MM.1S (cell line): ENCODE measurements around the gene NCAN.

Experiments used
- DNase-seq: peaks from one replicate; pipeline ENCODE4 v3.0.0-alpha.2; 2015
- H2AFZ ChIP-seq: fragments of 300-600 bp; sonication (generic); 2 replicates; pipeline ENCODE4 v1.6.0; 2016; ENCODE audit warnings: antibody characterized with exemption, low read length
- H3F3A ChIP-seq: fragments of 300-600 bp; sonication (generic); 2 replicates; pipeline ENCODE4 v1.6.1; 2016; ENCODE audit warnings: mild to moderate bottlenecking, antibody characterized with exemption, low read length, moderate library complexity, mixed read lengths; ENCODE audit not compliant: insufficient read depth
- H3K27ac ChIP-seq: fragments of 300-600 bp; sonication (generic); 2 replicates; pipeline ENCODE4 v1.5.1; 2016; ENCODE audit warnings: mild to moderate bottlenecking, low read length
- H3K27me3 ChIP-seq: fragments of 300-600 bp; sonication (generic); replicated peaks from 2 replicates; pipeline ENCODE4 v1.6.0; 2016; ENCODE audit warnings: low read length; ENCODE audit not compliant: insufficient read depth
- H3K36me3 ChIP-seq: fragments of 300-600 bp; sonication (generic); replicated peaks from 2 replicates; pipeline ENCODE4 v1.6.1; 2016; ENCODE audit warnings: mild to moderate bottlenecking, low read length, mixed read lengths; ENCODE audit not compliant: insufficient read depth
- H3K4me1 ChIP-seq: fragments of 300-600 bp; sonication (generic); 2 replicates; pipeline ENCODE4 v1.6.1; 2016; ENCODE audit warnings: low read length, mixed read lengths
- H3K4me2 ChIP-seq: fragments of 300-600 bp; sonication (generic); 2 replicates; pipeline ENCODE4 v1.6.0; 2016; ENCODE audit warnings: low read depth, low read length
- H3K4me3 ChIP-seq: fragments of 300-600 bp; sonication (generic); 2 replicates; pipeline ENCODE4 v1.5.1; 2016; ENCODE audit warnings: low read length, mixed read lengths
- H3K79me2 ChIP-seq: fragments of 300-600 bp; sonication (generic); 2 replicates; pipeline ENCODE4 v1.6.1; 2016; ENCODE audit warnings: mixed run types, low read length, mixed read lengths
- H3K9ac ChIP-seq: fragments of 300-600 bp; sonication (generic); 2 replicates; pipeline ENCODE4 v1.6.1; 2016; ENCODE audit warnings: low read length, mixed read lengths
- H3K9me2 ChIP-seq: fragments of 300-600 bp; sonication (generic); replicated peaks from 2 replicates; pipeline ENCODE4 v1.6.1; 2016; ENCODE audit warnings: mild to moderate bottlenecking, low read length, mixed read lengths; ENCODE audit not compliant: insufficient read depth
- H3K9me3 ChIP-seq: fragments of 300-600 bp; sonication (generic); replicated peaks from 2 replicates; pipeline ENCODE4 v1.6.1; 2016; ENCODE audit warnings: mild to moderate bottlenecking, low read length, mixed read lengths; ENCODE audit not compliant: insufficient read depth
- H4K20me1 ChIP-seq: fragments of 300-600 bp; sonication (generic); 2 replicates; pipeline ENCODE4 v1.6.1; 2016; ENCODE audit warnings: mild to moderate bottlenecking, low read length, moderate library complexity, mixed read lengths; ENCODE audit not compliant: insufficient read depth
- CTCF ChIP-seq: fragments of 300-600 bp; sonication (generic); IDR thresholded peaks from 2 replicates; pipeline ENCODE4 v1.5.1; 2016; ENCODE audit warnings: antibody characterized with exemption, low read length, mixed read lengths
- EZH2 ChIP-seq: fragments of 300-600 bp; sonication (generic); optimal IDR thresholded peaks from 2 replicates; pipeline ENCODE3; 2017; ENCODE audit warnings: low read depth, mild to moderate bottlenecking, antibody characterized with exemption, low read length, mixed read lengths
- EZH2phosphoT487 ChIP-seq: fragments of 300-600 bp; sonication (generic); IDR thresholded peaks from 2 replicates; pipeline ENCODE4 v1.6.1; 2018; ENCODE audit warnings: antibody characterized with exemption, low read length

NCAN gene

DNA sequence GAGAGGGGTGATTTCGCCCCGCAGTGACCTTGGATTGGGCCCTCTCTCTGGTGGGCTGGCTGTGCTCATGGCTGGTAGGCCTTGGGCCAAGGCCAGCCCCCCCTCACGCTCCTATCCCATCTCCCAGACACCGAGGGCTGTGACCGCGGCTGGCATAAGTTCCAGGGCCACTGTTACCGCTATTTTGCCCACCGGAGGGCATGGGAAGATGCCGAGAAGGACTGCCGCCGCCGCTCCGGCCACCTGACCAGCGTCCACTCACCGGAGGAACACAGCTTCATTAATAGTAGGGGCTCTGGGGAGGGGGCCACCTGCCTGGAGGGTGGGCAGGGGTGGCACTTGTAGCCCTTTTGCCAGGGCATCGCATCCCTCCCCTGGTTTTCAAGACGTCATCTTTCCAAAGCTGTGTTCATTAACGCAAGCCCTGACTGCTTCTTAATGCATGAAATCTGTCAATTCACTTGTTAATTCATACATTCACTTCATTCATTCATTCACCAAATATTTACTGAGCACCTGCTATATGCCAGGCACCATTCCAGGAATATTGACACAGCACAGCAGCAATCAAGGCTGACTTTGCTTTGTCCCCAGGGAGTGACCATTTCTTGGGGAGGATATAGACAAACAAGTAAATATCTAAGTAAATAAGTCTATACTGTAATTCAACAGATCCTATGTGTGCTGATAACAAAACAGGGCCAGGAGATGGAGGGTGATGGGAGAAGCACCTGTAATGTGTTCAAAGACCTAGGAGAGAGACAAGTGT lies 26.6 kb downstream of the NCAN start:
- DNase-seq = no peak
- H4K20me1 ChIP-seq = no peaks in the 10 kb centered on the region
- H3K4me1 ChIP-seq = no peaks in the 10 kb centered on the region
- H3K79me2 ChIP-seq = no peaks in the 10 kb centered on the region
- no peak overlapping the region for H3K4me2 ChIP-seq
- H3K9ac ChIP-seq = no peak overlapping the region
- H3K9me3 ChIP-seq = no peaks in the 10 kb centered on the region
- H3K36me3 ChIP-seq = no peaks in the 10 kb centered on the region
- H2AFZ ChIP-seq = no peak overlapping the region
- peaks cover 36% of the 10 kb centered on the region for H3K27me3 ChIP-seq
- H3K27ac ChIP-seq = no peak overlapping the region
- no peak for TF ChIP-seq CTCF
- no peak for TF ChIP-seq EZH2phosphoT487
- TF ChIP-seq EZH2 = no peak
- H3K9me2 ChIP-seq = no peaks in the 10 kb centered on the region
- no peak overlapping the region for H3K4me3 ChIP-seq
- no peaks in the 10 kb centered on the region for H3F3A ChIP-seq

DNA sequence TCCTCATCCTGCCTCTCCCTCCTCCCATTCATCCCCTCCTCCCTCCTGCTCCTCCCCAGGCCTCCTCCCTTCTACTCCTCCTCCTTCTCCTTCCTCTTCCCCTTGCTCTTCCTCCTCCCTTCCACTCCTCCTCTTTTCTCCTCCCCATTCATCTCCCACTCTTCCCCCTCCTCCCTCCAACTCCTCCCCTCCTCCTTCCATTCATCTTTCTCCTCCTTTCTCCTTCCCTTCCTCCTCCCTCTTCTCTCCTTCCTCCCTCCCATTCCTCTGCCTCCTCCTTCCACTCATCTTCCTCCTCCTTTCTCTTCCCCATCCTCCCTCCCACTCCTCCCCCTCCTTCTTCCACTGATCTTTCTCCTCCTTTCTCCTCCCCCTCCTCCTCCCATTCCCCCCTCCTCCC lies 27.9 kb downstream of the NCAN start:
- no peaks in the 10 kb centered on the region for H3K79me2 ChIP-seq
- H3K4me2 ChIP-seq = no peak overlapping the region
- TF ChIP-seq EZH2 (no peak), CTCF (no peak), EZH2phosphoT487 (no peak)
- H3K36me3 ChIP-seq = no peaks in the 10 kb centered on the region
- H3K9me3 ChIP-seq = no peaks in the 10 kb centered on the region
- H3K4me1 ChIP-seq = no peaks in the 10 kb centered on the region
- no peaks in the 10 kb centered on the region for H3K9me2 ChIP-seq
- peaks cover 30% of the 10 kb centered on the region for H3K27me3 ChIP-seq
- DNase-seq = no peak
- no peak overlapping the region for H3K27ac ChIP-seq
- H3K4me3 ChIP-seq = no peak overlapping the region
- H3F3A ChIP-seq = no peaks in the 10 kb centered on the region
- H3K9ac ChIP-seq = no peak overlapping the region
- H2AFZ ChIP-seq = no peak overlapping the region
- no peaks in the 10 kb centered on the region for H4K20me1 ChIP-seq

DNA sequence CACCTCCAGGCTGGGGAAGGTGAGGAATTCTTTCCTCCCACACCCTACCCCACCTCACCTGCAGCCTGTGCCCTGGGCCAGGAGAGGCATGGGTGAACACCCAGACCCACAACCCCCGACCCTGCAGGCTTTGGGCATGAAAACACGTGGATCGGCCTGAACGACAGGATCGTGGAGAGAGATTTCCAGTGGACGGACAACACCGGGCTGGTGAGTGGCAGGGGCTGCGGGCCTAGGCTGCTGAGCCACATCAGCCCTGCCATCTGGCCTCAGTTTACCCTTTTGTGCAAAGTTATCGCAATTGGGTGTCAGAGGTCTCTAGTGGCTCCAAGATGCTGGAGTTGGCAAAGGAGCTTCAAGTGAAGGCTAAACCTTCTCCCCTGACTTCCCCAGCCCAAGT lies 28.7 kb downstream of the NCAN start:
- no peaks in the 10 kb centered on the region for H3K9me2 ChIP-seq
- TF ChIP-seq EZH2 (no peak), EZH2phosphoT487 (no peak), CTCF (no peak)
- no peaks in the 10 kb centered on the region for H3F3A ChIP-seq
- no peak overlapping the region for H2AFZ ChIP-seq
- H3K4me3 ChIP-seq = no peak overlapping the region
- H3K9ac ChIP-seq = no peak overlapping the region
- H4K20me1 ChIP-seq = no peaks in the 10 kb centered on the region
- H3K27me3 ChIP-seq = peaks cover 31% of the 10 kb centered on the region
- no peaks in the 10 kb centered on the region for H3K36me3 ChIP-seq
- no peak overlapping the region for H3K4me2 ChIP-seq
- no peaks in the 10 kb centered on the region for H3K9me3 ChIP-seq
- H3K79me2 ChIP-seq = no peaks in the 10 kb centered on the region
- H3K27ac ChIP-seq = no peak overlapping the region
- no peak for DNase-seq
- no peaks in the 10 kb centered on the region for H3K4me1 ChIP-seq
